ENCODE results near the gene PLS3. TPM values are rescaled to one million over a fixed set of nuclear protein-coding genes. Genes with fewer than 3 reads are reported as not detected.

PLS3 gene
- total RNA-seq, 1 experiment from 2014 or later, result 96.7 TPM

GRCh38 chrX:115571712-115572111 is 10.7 kb downstream of the PLS3 start:
- ATAC-seq (no peak), DNase-seq (ENCODE audit: low spot score) (no peak)
- Mint-ChIP-seq H3K4me1 (no peaks in the 10 kb centered on the region), H3K36me3 (peaks cover 10% of the 10 kb centered on the region), H3K27me3 (ENCODE audit: low read depth) (no peaks in the 10 kb centered on the region), H3K4me3 (no peak overlapping the region), H3K27ac (0 out of 2 replicates have a peak overlapping the region, but pooled peaks have one; percentile 27), H3K9me3 (peaks cover 3% of the 10 kb centered on the region; the same call in 1 of the 2 replicates)
- ChIA-PET CTCF (interaction anchor here (1.1 kb wide), 1 partner anchor 209 kb away, joined by 3 read pairs; no protein-coding TSS in a partner anchor), POLR2A (no interaction called here)
- TF ChIP-seq TEAD1 (CRISPR knock-in tag; IDR thresholded peaks at IDR 0.05), result no peak
- no peak for TF ChIP-seq USF2 (CRISPR knock-in tag; IDR thresholded peaks at IDR 0.05)
- no peak for TF ChIP-seq SOX15 (CRISPR knock-in tag; IDR thresholded peaks at IDR 0.05)
- no peak for TF ChIP-seq ZNF317 (CRISPR knock-in tag; IDR thresholded peaks at IDR 0.05; ENCODE audit: borderline replicate concordance, low read depth)
- TF ChIP-seq ARID4B (CRISPR knock-in tag; IDR thresholded peaks at IDR 0.05; ENCODE audit: borderline replicate concordance), result no peak
- no peak for TF ChIP-seq ZNF416 (CRISPR knock-in tag; IDR thresholded peaks at IDR 0.05)
- TF ChIP-seq FOXP4 (CRISPR knock-in tag; IDR thresholded peaks at IDR 0.05), result no peak
- no peak for TF ChIP-seq IRF2 (CRISPR knock-in tag; IDR thresholded peaks at IDR 0.05; ENCODE audit: borderline replicate concordance, low read depth)
- TF ChIP-seq ZNF396 (CRISPR knock-in tag; IDR thresholded peaks at IDR 0.05; ENCODE audit: borderline replicate concordance), result no peak
- no peak for TF ChIP-seq ZNF671 (CRISPR knock-in tag; IDR thresholded peaks at IDR 0.05)
- TF ChIP-seq NR3C1 (CRISPR knock-in tag; conservative IDR thresholded peaks at IDR 0.05; ENCODE audit: low read depth), result no peak
- TF ChIP-seq GABPB1 (CRISPR knock-in tag; IDR thresholded peaks at IDR 0.05), result no peak
- TF ChIP-seq CREM (CRISPR knock-in tag; IDR thresholded peaks at IDR 0.05), result no peak
- TF ChIP-seq TCF7 (CRISPR knock-in tag; IDR thresholded peaks at IDR 0.05; ENCODE audit: low read depth), result no peak
- no peak for TF ChIP-seq ZNF232 (CRISPR knock-in tag; IDR thresholded peaks at IDR 0.05)
- no peak for TF ChIP-seq E2F5 (CRISPR knock-in tag; IDR thresholded peaks at IDR 0.05)
- TF ChIP-seq PRDM15 (CRISPR knock-in tag; IDR thresholded peaks at IDR 0.05), result no peak

All from WTC11 (cell line).